ENCODE results near the gene MSH4. TPM values are rescaled to one million over a fixed set of nuclear protein-coding genes. Genes with fewer than 3 reads are reported as not detected.
"Not testable (repeated sequence)": the region's sequence is repeated elsewhere in the genome, so short reads cannot be mapped to it uniquely, and the experiment has no call there.

Gene MSH4
- polyA plus RNA-seq, 1 donor (not counting 4 experiments of a cell fraction or from before 2014, with no cell fraction given), result 0.13 TPM

DNA sequence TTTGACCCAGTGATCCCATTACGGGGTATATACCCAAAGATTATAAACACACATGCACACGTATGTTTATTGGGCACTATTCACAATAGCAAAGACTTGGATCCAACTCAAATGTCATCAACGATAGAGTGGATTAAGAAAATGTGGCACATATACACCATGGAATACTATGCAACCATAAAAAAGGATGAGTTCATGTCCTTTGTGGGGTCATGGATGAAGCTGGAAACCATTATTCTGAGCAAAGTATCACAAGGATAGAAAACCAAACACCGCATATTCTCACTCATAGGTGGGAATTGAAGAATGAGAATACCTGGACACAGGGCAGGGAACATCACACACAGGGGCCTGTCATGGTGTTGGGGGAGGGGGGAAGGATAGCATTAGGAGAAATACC, 12.8 kb upstream of the MSH4 start:
- H3K27me3 ChIP-seq (ENCODE audit: control insufficient read depth, extremely low read depth, insufficient read depth, low read length); H3K9ac ChIP-seq (ENCODE audit: control insufficient read depth, extremely low read depth, insufficient read depth, low read length); H3K9me1 ChIP-seq (ENCODE audit: control insufficient read depth, extremely low read depth, insufficient read depth, low read length); H3K27ac ChIP-seq (ENCODE audit: control insufficient read depth, insufficient read depth, low read length); dilution Hi-C loops (cut with MboI; ENCODE audit: extremely low pct_ligation_motif_present, low sequenced_read_pairs); FAIRE-seq; H2AFZ ChIP-seq (ENCODE audit: control insufficient read depth, low read length); H3K4me3 ChIP-seq (ENCODE audit: control insufficient read depth in 2 of 3, extremely low read depth in 1 of 3, insufficient read depth in 2 of 3, low read depth in 1 of 3, low read length in 3 of 3); H3K9me3 ChIP-seq (ENCODE audit: control insufficient read depth, low read depth, low read length); H3K4me1 ChIP-seq (ENCODE audit: control insufficient read depth, extremely low read depth, insufficient read depth, low read length); DNase-seq (ENCODE audit: low read depth, low spot score); H4K20me1 ChIP-seq (ENCODE audit: control insufficient read depth, extremely low read depth, insufficient read depth, low read length); H3K4me2 ChIP-seq (ENCODE audit: control insufficient read depth, extremely low read depth, insufficient read depth, low read depth, low read length): not testable (repeated sequence)
- peaks cover 29% of the 10 kb centered on the region for H3K79me2 ChIP-seq (ENCODE audit: control insufficient read depth, insufficient read depth, low read length)
- peaks cover 2 to 13% of the 10 kb centered on the region in 2 experiments for H3K36me3 ChIP-seq (ENCODE audit: control insufficient read depth in 2 of 2, extremely low read depth in 1 of 2, insufficient read depth in 2 of 2, low read length in 2 of 2)

DNA sequence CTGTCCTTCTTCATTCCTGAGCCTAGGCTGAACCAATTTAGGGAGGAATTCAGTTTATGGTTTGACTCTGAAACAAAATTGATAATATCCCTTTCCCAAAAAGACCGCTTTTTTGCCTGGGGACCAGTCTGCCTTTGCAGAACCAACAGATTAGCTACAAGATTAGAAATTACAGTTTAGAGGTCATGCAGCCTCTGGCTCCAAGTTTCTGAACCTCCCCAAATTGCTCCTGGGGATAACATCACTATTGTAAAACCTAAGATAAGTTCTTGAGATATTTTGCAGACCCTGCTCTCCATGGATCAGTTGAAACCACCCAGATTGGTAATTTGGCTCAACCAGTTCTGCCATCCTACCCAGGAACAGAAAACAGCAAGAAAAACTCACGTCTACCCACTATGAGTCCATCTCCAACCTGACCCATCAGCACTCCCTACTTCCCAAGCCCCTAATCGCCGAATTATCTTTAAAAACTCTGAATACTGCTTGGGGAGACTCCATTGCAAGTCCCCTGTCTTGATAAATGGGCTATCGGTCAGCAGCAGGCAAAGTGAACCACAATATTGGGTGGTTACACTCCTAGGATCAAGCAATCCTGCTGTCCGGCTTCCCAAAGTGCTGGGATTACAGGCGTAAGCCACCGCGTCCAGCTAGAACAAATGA, 11.2 kb upstream of the MSH4 start:
- peak overlapping the region; percentile 88 for H3K27ac ChIP-seq (ENCODE audit: control insufficient read depth, insufficient read depth, low read length)
- no peak for TF ChIP-seq EZH2 (IDR thresholded peaks at IDR 0.05; ENCODE audit: low read length)
- TF ChIP-seq, protein P1, sequence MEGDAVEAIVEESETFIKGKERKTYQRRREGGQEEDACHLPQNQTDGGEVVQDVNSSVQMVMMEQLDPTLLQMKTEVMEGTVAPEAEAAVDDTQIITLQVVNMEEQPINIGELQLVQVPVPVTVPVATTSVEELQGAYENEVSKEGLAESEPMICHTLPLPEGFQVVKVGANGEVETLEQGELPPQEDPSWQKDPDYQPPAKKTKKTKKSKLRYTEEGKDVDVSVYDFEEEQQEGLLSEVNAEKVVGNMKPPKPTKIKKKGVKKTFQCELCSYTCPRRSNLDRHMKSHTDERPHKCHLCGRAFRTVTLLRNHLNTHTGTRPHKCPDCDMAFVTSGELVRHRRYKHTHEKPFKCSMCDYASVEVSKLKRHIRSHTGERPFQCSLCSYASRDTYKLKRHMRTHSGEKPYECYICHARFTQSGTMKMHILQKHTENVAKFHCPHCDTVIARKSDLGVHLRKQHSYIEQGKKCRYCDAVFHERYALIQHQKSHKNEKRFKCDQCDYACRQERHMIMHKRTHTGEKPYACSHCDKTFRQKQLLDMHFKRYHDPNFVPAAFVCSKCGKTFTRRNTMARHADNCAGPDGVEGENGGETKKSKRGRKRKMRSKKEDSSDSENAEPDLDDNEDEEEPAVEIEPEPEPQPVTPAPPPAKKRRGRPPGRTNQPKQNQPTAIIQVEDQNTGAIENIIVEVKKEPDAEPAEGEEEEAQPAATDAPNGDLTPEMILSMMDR (optimal IDR thresholded peaks at IDR 0.05 in 1 of 3, IDR thresholded peaks at IDR 0.05 in 1 of 3, conservative IDR thresholded peaks at IDR 0.05 in 1 of 3; ENCODE audit: extremely low read depth in 1 of 3, insufficient read depth in 2 of 3, low read length in 3 of 3), result no peak
- no peaks in the 10 kb centered on the region for H3K9me1 ChIP-seq (ENCODE audit: control insufficient read depth, extremely low read depth, insufficient read depth, low read length)
- H3K9ac ChIP-seq (ENCODE audit: control insufficient read depth, extremely low read depth, insufficient read depth, low read length), result peak overlapping the region; percentile 90
- H3K27me3 ChIP-seq (ENCODE audit: control insufficient read depth, extremely low read depth, insufficient read depth, low read length), result no peaks in the 10 kb centered on the region
- H3K4me1 ChIP-seq (ENCODE audit: control insufficient read depth, extremely low read depth, insufficient read depth, low read length), result peaks cover 14% of the 10 kb centered on the region
- peaks cover 4 to 21% of the 10 kb centered on the region in 2 experiments for H3K36me3 ChIP-seq (ENCODE audit: control insufficient read depth in 2 of 2, extremely low read depth in 1 of 2, insufficient read depth in 2 of 2, low read length in 2 of 2)
- H3K4me3 ChIP-seq (ENCODE audit: control insufficient read depth in 2 of 3, extremely low read depth in 1 of 3, insufficient read depth in 2 of 3, low read depth in 1 of 3, low read length in 3 of 3), result peak overlapping the region; percentile 65 to 83 (median 80)
- dilution Hi-C loops (cut with MboI; ENCODE audit: extremely low pct_ligation_motif_present, low sequenced_read_pairs), result no loop called here
- peak overlapping the region; percentile 96 for H3K4me2 ChIP-seq (ENCODE audit: control insufficient read depth, extremely low read depth, insufficient read depth, low read depth, low read length)
- peak overlapping the region; percentile 94 for H2AFZ ChIP-seq (ENCODE audit: control insufficient read depth, low read length)
- FAIRE-seq (no peak), DNase-seq (ENCODE audit: low read depth, low spot score) (no peak)
- H3K79me2 ChIP-seq (ENCODE audit: control insufficient read depth, insufficient read depth, low read length), result peaks cover 43% of the 10 kb centered on the region
- H3K9me3 ChIP-seq (ENCODE audit: control insufficient read depth, low read depth, low read length), result no peaks in the 10 kb centered on the region
- peaks cover 10% of the 10 kb centered on the region for H4K20me1 ChIP-seq (ENCODE audit: control insufficient read depth, extremely low read depth, insufficient read depth, low read length)
